SK-N-SH (cell line): Measurements from ENCODE around the gene GSTM1. TPM values are rescaled to one million over a fixed set of nuclear protein-coding genes. Genes with fewer than 3 reads are reported as not detected.

Source experiments
- CTCF ChIA-PET: fragments of 300-600, 350-600 bp; formaldehyde crosslinking; extraction: SDS; loops from one replicate; lab custom pipeline; 2021; lab: Yijun Ruan, JAX
- POLR2A ChIA-PET: fragments of 350-600 bp; sonication (Branson Sonifier 250); formaldehyde crosslinking; extraction: SDS; loops from one replicate; lab custom pipeline; 2020; ENCODE audit warnings: antibody characterized with exemption, inconsistent platforms; lab: Yijun Ruan, JAX
- DNase-seq: peaks from one replicate; pipeline ENCODE4 v3.0.0; 2012
- H2AFZ ChIP-seq: fragments of 200-600 bp; sonication (generic); 2 replicates; pipeline ENCODE4 v1.8.1; 2016; ENCODE audit warnings: antibody characterized with exemption, mild to moderate bottlenecking, low read depth
- H3F3A ChIP-seq: fragments of 200-600 bp; sonication (generic); replicated peaks from 2 replicates; pipeline ENCODE3; 2016; ENCODE audit warnings: antibody characterized with exemption, mild to moderate bottlenecking; ENCODE audit not compliant: insufficient read depth
- H3K27ac ChIP-seq, 2 experiments: fragments of 200-500 bp in 1 of 2; fragments of 200-600 bp in 1 of 2; sonication (Bioruptor generic) in 1 of 2; sonication (generic), shearing (Covaris generic) in 1 of 2; 2 replicates each; pipeline versions ENCODE4 v1.5.1 to v1.6.1; 2014 to 2016; ENCODE audit warnings: low read depth in 2 of 2, inconsistent platforms in 1 of 2, low read length in 1 of 2, mild to moderate bottlenecking in 1 of 2, mixed read lengths in 1 of 2
- H3K27me3 ChIP-seq: fragments of 200-600 bp; sonication (generic), shearing (Covaris generic); 2 replicates; pipeline ENCODE4 v1.6.1; 2016; ENCODE audit warnings: mixed run types; ENCODE audit not compliant: insufficient read depth
- H3K36me3 ChIP-seq, 2 experiments: fragments of 200-500 bp in 1 of 2; fragments of 200-600 bp in 1 of 2; sonication (Bioruptor generic) in 1 of 2; sonication (generic) in 1 of 2; replicated peaks in 1 of 2; 2 replicates each; pipeline versions ENCODE3 to v1.5.1; 2014 to 2016; ENCODE audit warnings: low read length in 1 of 2, mild to moderate bottlenecking in 1 of 2; ENCODE audit not compliant: insufficient read depth in 2 of 2, control insufficient read depth in 1 of 2
- H3K4me1 ChIP-seq, 2 experiments: fragments of 200-500 bp in 1 of 2; fragments of 200-600 bp in 1 of 2; sonication (Bioruptor generic) in 1 of 2; sonication (generic), shearing (Covaris generic) in 1 of 2; 2 replicates each; pipeline versions ENCODE4 v1.5.1 to v1.6.1; 2014 to 2016; ENCODE audit warnings: low read depth in 1 of 2, low read length in 1 of 2, mixed run types in 1 of 2; ENCODE audit not compliant: insufficient read depth in 2 of 2, control insufficient read depth in 1 of 2
- H3K4me2 ChIP-seq: fragments of 200-600 bp; sonication (generic), shearing (Covaris generic); 2 replicates; pipeline ENCODE4 v1.6.1; 2017; ENCODE audit warnings: mixed run types
- H3K4me3 ChIP-seq, 2 experiments: fragments of 200-500 bp in 1 of 2; fragments of 200-600 bp in 1 of 2; sonication (Bioruptor generic) in 1 of 2; sonication (generic), shearing (Covaris generic) in 1 of 2; 2 replicates each; pipeline versions ENCODE4 v1.5.1 to v1.8.1; 2014 to 2016; ENCODE audit warnings: low read depth in 2 of 2, inconsistent platforms in 1 of 2, low read length in 1 of 2, mild to moderate bottlenecking in 1 of 2, mixed read lengths in 1 of 2, moderate library complexity in 1 of 2
- H3K79me2 ChIP-seq: fragments of 200-600 bp; sonication (generic); 2 replicates; pipeline ENCODE4 v1.8.1; 2017; ENCODE audit warnings: mild to moderate bottlenecking; ENCODE audit not compliant: insufficient read depth
- H3K9ac ChIP-seq: fragments of 200-600 bp; sonication (generic); 2 replicates; pipeline ENCODE4 v1.6.1; 2017; ENCODE audit warnings: mixed run types
- H3K9me2 ChIP-seq: fragments of 200-600 bp; sonication (generic); 2 replicates; pipeline ENCODE4 v1.6.1; 2017; ENCODE audit warnings: mixed run types
- H3K9me3 ChIP-seq: fragments of 200-600 bp; sonication (generic); 2 replicates; pipeline ENCODE4 v1.6.1; 2017; ENCODE audit warnings: mixed run types, mild to moderate bottlenecking, moderate library complexity
- H4K20me1 ChIP-seq: fragments of 200-600 bp; sonication (generic); 2 replicates; pipeline ENCODE4 v1.6.1; 2017; ENCODE audit warnings: mild to moderate bottlenecking, mixed run types; ENCODE audit not compliant: insufficient read depth
- ELF1 ChIP-seq: IDR thresholded peaks from 2 replicates; pipeline ENCODE4 v1.4.0; 2012
- EP300 ChIP-seq, 2 experiments: IDR thresholded peaks; 2 replicates each; pipeline versions ENCODE4 v1.4.0 to v1.6.1; 2012; ENCODE audit warnings: borderline replicate concordance in 1 of 2, low read depth in 1 of 2, low read length in 1 of 2
- FOSL2 ChIP-seq: IDR thresholded peaks from 2 replicates; pipeline ENCODE4 v1.4.0; 2012; ENCODE audit warnings: low read depth, mild to moderate bottlenecking, moderate library complexity, borderline replicate concordance
- FOXM1 ChIP-seq: IDR thresholded peaks from 2 replicates; pipeline ENCODE4 v1.4.0; 2012; ENCODE audit warnings: low read depth, mild to moderate bottlenecking
- GATA2 ChIP-seq: sonication (generic); formaldehyde crosslinking; IDR thresholded peaks from 2 replicates; pipeline ENCODE4 v1.5.0; 2020; ENCODE audit warnings: mild to moderate bottlenecking, missing genetic modification reagents
- JUND ChIP-seq: IDR thresholded peaks from 2 replicates; pipeline ENCODE4 v1.4.0; 2012
- NRF1 ChIP-seq: IDR thresholded peaks from 2 replicates; pipeline ENCODE4 v1.6.1; 2012; ENCODE audit warnings: low read depth, mild to moderate bottlenecking, low read length
- POLR2AphosphoS5 ChIP-seq: IDR thresholded peaks from 2 replicates; pipeline ENCODE4 v1.6.1; 2012; ENCODE audit warnings: low read depth, low read length
- RAD21 ChIP-seq: IDR thresholded peaks from 2 replicates; pipeline ENCODE4 v1.6.1; 2012; ENCODE audit warnings: mild to moderate bottlenecking, low read length
- SIN3A ChIP-seq: IDR thresholded peaks from 2 replicates; pipeline ENCODE4 v1.6.1; 2012; ENCODE audit warnings: low read depth, mild to moderate bottlenecking, low read length, moderate library complexity, borderline replicate concordance
- TCF12 ChIP-seq: IDR thresholded peaks from 2 replicates; pipeline ENCODE4 v1.4.0; 2012
- TEAD4 ChIP-seq: IDR thresholded peaks from 2 replicates; pipeline ENCODE4 v1.4.0; 2012; ENCODE audit warnings: mild to moderate bottlenecking, borderline replicate concordance; ENCODE audit not compliant: insufficient read depth
- USF2 ChIP-seq: fragments of 150-350 bp; IDR thresholded peaks from 2 replicates; pipeline ENCODE4 v1.6.1; 2017; ENCODE audit warnings: antibody characterized with exemption, low read length, low read depth, borderline replicate concordance
- YY1 ChIP-seq: IDR thresholded peaks from 2 replicates; pipeline ENCODE4 v1.4.0; 2012; ENCODE audit warnings: low read depth, mild to moderate bottlenecking
- WGBS: methylation state at CpG from one replicate; pipeline ENCODE4 v1.1.6; 2017; ENCODE audit warnings: low lambda C conversion rate; 5-methylcytosine and 5-hydroxymethylcytosine counted together
- polyA plus RNA-seq, 3 experiments: library from polyadenylated mRNA; depleted of rRNA; stranded (reverse); fragments of >200 nt; gene quantifications; 2 replicates each; pipeline ENCODE4 v1.2.3, GENCODE V29; 2012
- TF ChIP-seq, protein P1 (sequence below): fragments of 200-600 bp; sonication (generic); IDR thresholded peaks from 2 replicates; pipeline ENCODE4 v1.6.1; 2017; ENCODE audit warnings: antibody characterized with exemption, mild to moderate bottlenecking, moderate library complexity
- TF ChIP-seq, protein P2 (sequence below): fragments of 150-350 bp; IDR thresholded peaks from 2 replicates; pipeline ENCODE4 v1.6.1; 2016; ENCODE audit warnings: mild to moderate bottlenecking, low read depth, low read length
- TF ChIP-seq, protein P3 (sequence below): IDR thresholded peaks from 2 replicates; pipeline ENCODE4 v1.4.0; 2012; ENCODE audit warnings: low read depth, borderline replicate concordance
- TF ChIP-seq, protein P4 (sequence below): IDR thresholded peaks from 2 replicates; pipeline ENCODE4; 2012

GSTM1 gene
- polyA plus RNA-seq, 1 of the 3 experiments (the other 2 are of a cell fraction) = not detected

- no peak for DNase-seq
- TF ChIP-seq, protein P1, sequence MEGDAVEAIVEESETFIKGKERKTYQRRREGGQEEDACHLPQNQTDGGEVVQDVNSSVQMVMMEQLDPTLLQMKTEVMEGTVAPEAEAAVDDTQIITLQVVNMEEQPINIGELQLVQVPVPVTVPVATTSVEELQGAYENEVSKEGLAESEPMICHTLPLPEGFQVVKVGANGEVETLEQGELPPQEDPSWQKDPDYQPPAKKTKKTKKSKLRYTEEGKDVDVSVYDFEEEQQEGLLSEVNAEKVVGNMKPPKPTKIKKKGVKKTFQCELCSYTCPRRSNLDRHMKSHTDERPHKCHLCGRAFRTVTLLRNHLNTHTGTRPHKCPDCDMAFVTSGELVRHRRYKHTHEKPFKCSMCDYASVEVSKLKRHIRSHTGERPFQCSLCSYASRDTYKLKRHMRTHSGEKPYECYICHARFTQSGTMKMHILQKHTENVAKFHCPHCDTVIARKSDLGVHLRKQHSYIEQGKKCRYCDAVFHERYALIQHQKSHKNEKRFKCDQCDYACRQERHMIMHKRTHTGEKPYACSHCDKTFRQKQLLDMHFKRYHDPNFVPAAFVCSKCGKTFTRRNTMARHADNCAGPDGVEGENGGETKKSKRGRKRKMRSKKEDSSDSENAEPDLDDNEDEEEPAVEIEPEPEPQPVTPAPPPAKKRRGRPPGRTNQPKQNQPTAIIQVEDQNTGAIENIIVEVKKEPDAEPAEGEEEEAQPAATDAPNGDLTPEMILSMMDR = no peak
- H4K20me1 ChIP-seq = no peaks in the 10 kb centered on the region
- no peak overlapping the region for H3K9ac ChIP-seq
- CTCF ChIA-PET = interaction anchor here (1.0 to 1.8 kb wide), 2 partner anchors 19 to 127 kb away, joined by 3 to 6 read pairs; no protein-coding TSS in a partner anchor
- no peaks in the 10 kb centered on the region for H3K9me2 ChIP-seq
- no peaks in the 10 kb centered on the region for H3F3A ChIP-seq
- peaks cover 7 to 12% of the 10 kb centered on the region in 2 experiments; a peak in 2 of 4 replicates for H3K4me1 ChIP-seq
- no peak overlapping the region for H3K4me2 ChIP-seq
- no peaks in the 10 kb centered on the region for H3K27me3 ChIP-seq
- H3K27ac ChIP-seq = no peak overlapping the region
- H3K36me3 ChIP-seq = peaks cover 0 to 10% of the 10 kb centered on the region in 2 experiments
- H3K9me3 ChIP-seq = no peaks in the 10 kb centered on the region
- POLR2A ChIA-PET = no interaction called here
- H3K79me2 ChIP-seq = no peaks in the 10 kb centered on the region
- H2AFZ ChIP-seq = no peak overlapping the region
- H3K4me3 ChIP-seq = no peak overlapping the region
- 68% methylated on average over 2 of the region's 2 CpGs for WGBS
Observed at GRCh38 chr1:109659145-109659544, 28.5 kb upstream of the GSTM1 start.

DNA sequence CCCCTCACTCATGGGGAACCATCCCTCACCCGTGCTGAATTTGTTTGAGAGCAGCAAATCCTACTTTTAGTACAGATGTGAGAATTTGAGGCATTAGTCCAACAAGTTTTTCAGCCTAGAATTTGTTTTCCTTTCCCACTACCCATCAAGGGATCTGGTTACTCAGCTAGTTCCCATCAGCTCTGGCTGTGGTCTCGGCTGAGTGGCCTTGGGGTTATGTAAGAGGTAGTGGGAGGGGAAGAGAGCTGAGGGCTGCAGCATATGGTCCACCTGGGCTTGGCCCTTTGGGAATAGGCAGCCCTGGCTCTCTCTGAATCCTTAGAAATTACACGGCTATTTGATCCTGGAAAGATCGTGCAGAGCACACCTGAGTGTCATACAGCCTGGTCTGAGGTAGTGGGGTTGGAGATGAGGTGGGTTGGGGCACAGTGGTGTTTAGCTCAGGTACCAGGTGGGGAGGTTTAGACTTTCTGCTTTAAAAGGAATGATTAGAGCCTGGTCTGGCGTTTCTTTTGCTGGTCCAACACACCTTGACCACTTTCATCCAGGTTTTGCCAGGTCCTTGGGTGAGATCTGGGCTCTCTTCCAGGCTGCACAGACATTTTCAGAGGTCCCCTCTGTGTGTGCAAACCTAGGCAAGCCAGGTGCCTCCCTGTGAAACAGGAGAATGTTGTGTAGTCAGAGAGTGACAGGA lies 27.5 kb upstream of the GSTM1 start:
- Histone ChIP-seq H3K79me2 (no peaks in the 10 kb centered on the region), H2AFZ (no peak overlapping the region), H4K20me1 (no peaks in the 10 kb centered on the region), H3F3A (no peaks in the 10 kb centered on the region), H3K4me1 (peaks cover 7 to 11% of the 10 kb centered on the region in 2 experiments; a peak in 2 of 4 replicates), H3K9ac (no peak overlapping the region), H3K4me2 (no peak overlapping the region), H3K9me3 (no peaks in the 10 kb centered on the region), H3K36me3 (peaks cover 0 to 10% of the 10 kb centered on the region in 2 experiments), H3K27ac (no peak overlapping the region), H3K4me3 (no peak overlapping the region), H3K27me3 (no peaks in the 10 kb centered on the region), H3K9me2 (no peaks in the 10 kb centered on the region)
- POLR2A ChIA-PET = interaction anchor here (0.6 kb wide), 1 partner anchor 11 kb away, joined by 3 read pairs; no protein-coding TSS in a partner anchor
- CTCF ChIA-PET = interaction anchor here (1.0 to 2.5 kb wide), 3 partner anchors 10 to 114 kb away, joined by 4 to 8 read pairs (median 6); no protein-coding TSS in a partner anchor
- WGBS = 76% methylated on average over 5 of the region's 5 CpGs
- DNase-seq = no peak
- no peak for TF ChIP-seq FOXM1
- no peak for TF ChIP-seq GATA2 (CRISPR knock-in tag)
- TF ChIP-seq RAD21 = no peak
- TF ChIP-seq, protein P2, sequence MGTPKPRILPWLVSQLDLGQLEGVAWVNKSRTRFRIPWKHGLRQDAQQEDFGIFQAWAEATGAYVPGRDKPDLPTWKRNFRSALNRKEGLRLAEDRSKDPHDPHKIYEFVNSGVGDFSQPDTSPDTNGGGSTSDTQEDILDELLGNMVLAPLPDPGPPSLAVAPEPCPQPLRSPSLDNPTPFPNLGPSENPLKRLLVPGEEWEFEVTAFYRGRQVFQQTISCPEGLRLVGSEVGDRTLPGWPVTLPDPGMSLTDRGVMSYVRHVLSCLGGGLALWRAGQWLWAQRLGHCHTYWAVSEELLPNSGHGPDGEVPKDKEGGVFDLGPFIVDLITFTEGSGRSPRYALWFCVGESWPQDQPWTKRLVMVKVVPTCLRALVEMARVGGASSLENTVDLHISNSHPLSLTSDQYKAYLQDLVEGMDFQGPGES = no peak
- TF ChIP-seq, protein P3, sequence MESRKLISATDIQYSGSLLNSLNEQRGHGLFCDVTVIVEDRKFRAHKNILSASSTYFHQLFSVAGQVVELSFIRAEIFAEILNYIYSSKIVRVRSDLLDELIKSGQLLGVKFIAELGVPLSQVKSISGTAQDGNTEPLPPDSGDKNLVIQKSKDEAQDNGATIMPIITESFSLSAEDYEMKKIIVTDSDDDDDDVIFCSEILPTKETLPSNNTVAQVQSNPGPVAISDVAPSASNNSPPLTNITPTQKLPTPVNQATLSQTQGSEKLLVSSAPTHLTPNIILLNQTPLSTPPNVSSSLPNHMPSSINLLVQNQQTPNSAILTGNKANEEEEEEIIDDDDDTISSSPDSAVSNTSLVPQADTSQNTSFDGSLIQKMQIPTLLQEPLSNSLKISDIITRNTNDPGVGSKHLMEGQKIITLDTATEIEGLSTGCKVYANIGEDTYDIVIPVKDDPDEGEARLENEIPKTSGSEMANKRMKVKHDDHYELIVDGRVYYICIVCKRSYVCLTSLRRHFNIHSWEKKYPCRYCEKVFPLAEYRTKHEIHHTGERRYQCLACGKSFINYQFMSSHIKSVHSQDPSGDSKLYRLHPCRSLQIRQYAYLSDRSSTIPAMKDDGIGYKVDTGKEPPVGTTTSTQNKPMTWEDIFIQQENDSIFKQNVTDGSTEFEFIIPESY = no peak
- TF ChIP-seq ELF1 = no peak
- TF ChIP-seq, protein P4, sequence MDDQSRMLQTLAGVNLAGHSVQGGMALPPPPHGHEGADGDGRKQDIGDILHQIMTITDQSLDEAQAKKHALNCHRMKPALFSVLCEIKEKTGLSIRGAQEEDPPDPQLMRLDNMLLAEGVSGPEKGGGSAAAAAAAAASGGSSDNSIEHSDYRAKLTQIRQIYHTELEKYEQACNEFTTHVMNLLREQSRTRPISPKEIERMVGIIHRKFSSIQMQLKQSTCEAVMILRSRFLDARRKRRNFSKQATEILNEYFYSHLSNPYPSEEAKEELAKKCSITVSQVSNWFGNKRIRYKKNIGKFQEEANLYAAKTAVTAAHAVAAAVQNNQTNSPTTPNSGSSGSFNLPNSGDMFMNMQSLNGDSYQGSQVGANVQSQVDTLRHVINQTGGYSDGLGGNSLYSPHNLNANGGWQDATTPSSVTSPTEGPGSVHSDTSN = no peak
- no peak for TF ChIP-seq FOSL2
- no peak for TF ChIP-seq YY1
- TF ChIP-seq NRF1 = no peak
- TF ChIP-seq TEAD4 = no peak
- no peak for TF ChIP-seq TCF12
- TF ChIP-seq USF2 = no peak
- no peak for TF ChIP-seq JUND
- no peak for TF ChIP-seq SIN3A
- TF ChIP-seq EP300 (IDR thresholded peaks at IDR 0.05; ENCODE audit: borderline replicate concordance in 1 of 2, low read depth in 1 of 2, low read length in 1 of 2) = no peak
- no peak for TF ChIP-seq POLR2AphosphoS5
